GM19025 (cell line): Measurements from ENCODE around the gene KRT13.

Source experiments
- ATAC-seq: cut with Tn5 transposase; IDR thresholded peaks from one replicate; pipeline ENCODE4 v1.9.1; 2021; ENCODE audit warnings: mild to moderate bottlenecking, low read depth, moderate library complexity; ENCODE audit not compliant: unreplicated experiment

KRT13 gene

DNA sequence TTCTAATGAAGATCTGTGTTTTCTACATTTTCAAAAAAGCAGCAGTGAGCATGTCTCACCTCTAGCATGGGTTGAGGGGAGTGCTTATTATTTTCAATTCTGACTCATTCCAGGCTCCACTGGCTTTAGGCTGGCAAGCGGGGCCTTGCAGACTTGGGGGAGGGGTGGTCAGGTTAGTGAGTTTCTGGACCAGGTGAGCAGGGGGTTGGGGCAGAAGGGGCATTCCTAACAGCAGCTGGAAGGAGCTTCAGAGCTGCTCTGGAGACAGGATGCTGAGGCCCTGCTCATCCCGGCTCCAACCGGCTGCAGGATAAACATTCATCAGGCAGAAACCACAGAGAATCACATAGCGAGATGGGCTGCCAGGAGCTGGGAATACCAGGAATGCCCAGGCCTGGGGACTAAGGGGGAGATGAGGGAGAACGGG lies 33.2 kb upstream of the KRT13 start:
- ATAC-seq, result no peak

DNA sequence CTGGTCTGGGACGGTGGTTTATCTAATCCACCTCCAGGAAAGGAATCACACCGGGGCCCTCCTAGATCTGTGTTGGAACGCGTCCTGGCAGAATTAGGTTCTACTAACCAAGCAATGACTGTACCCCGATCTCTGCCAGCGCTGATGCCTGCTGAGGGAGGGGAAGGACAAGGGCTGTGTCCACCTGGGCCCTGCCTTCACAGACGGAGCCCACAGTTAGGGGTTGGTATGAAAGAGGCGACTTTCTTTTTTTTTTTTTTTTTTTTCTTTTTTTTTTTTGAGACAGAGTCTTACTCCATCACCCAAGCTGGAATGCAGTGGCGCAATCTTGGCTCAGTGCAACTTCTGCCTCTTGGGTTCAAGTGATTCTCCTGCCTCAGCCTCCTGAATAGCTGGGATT lies 32.6 kb upstream of the KRT13 start:
- no peak for ATAC-seq

GRCh38 chr17:41537614-41537954 lies 32.2 kb upstream of the KRT13 start:
- ATAC-seq, result no peak

- ATAC-seq, result no peak
These were observed 31.6 kb upstream of the KRT13 start for GRCh38 chr17:41536741-41537613.

DNA sequence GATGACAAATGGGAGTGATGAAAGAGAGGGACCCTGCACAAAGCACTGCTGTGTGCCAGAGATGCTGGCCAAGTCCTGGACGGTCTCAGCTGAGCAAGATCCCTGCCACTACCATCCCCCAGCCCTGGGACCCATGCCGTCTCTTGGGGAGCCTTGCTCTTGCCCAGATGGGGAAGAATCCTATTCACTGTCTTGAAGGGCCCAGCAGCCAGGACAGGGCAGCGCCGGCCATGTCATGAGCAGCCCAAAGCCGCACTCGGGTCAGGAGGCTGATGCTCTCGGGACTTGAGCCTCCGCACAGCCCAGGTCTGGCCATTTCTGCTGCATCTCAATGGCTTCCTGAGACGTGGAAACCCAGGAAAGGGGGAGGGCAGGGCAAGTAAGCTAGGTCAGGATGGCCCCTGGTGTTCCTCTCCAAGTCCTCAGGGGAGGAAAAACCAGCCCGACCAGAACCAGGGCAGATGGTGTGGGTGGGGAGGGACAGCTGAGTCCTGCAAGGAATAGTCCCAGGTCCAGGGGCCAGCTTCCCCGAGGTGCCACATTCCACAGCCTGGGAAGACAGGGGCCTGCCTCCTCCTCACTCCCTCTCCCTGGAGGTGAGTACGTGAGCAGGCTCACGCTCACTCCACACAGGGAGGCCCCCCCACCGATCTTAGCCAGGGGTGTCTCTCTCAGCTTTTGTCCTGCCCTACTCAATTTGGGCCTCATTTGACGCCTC lies 30.5 kb upstream of the KRT13 start:
- no peak for ATAC-seq

DNA sequence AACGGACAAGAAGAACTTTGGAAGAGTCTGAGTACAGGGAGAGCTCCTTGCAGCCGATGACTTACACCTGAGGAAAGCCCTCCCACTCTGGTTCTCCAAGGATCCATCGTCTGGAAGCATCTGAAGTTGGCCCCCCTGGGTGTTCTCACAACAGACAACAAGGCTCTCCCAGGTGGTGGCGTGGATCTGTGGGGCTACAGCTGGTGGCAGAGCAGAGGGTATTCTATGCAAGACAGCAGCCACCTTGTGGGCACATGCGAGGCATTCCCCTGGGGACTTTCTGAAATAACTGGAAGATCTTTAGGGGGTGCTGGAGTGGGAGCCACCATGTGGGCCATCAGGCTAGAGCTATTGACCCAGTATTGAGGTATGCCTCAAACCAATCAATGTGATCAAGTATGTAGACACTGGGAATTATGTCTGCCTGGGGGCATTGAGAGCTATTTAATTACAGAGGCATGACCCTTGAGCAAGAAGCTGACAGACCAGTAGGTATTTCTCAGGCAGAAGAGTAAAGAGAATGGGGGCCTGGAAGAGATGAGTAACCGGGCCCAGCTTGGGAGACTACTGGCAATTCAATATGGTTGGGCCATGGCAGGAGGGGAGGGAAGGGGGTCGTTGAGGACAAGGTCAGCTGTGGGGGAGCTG lies 29.6 kb upstream of the KRT13 start:
- ATAC-seq, result no peak

DNA sequence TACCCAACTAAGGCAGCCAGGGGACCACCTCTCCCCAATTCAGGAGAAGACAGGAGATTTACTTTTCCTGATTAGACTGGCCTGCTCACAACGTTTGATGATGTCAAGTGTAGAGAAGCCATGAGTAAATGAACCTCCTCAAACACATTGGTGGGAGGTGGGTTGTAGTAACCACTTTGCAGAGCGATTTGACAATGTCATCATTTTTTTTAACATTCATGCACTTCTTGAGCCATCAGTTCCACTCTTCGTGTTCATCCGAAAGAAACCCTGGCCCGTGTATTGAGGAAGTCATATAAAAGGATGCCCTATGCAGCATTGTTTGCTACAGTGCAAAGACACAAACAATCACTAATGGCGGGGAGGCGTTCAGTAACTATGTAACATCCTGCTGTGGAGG lies 28.2 kb upstream of the KRT13 start:
- no peak for ATAC-seq

DNA sequence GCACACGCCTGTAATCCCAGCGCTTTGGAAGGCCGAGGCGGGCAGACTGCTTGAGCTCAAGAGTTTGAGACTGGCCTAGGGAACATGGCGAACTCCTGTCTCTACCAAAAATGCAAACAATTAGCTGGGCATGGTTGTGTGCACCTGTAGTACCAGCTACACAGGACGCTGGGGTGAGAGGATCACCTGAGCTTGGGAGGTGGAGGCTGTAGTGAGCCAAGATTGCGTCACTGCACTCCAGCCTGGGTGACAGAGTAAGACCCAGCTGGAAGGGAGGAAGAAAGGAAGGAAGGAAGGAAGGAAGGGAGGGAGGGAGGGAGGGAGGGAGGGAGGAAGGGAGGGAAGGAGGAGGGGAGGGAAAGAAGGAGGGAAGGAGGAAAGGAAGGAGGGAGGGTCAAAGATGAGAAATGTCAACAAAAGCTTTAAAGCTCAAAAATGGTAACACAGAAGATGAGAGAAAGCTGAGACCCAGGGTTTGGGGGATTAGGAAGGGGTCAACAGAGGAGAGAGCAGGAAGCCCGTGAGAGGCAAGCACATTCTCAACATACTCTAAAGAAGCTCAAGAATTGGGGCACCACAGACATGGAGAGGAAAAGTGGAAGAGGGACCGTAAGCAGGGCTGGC lies 27.6 kb upstream of the KRT13 start:
- ATAC-seq, result no peak

DNA sequence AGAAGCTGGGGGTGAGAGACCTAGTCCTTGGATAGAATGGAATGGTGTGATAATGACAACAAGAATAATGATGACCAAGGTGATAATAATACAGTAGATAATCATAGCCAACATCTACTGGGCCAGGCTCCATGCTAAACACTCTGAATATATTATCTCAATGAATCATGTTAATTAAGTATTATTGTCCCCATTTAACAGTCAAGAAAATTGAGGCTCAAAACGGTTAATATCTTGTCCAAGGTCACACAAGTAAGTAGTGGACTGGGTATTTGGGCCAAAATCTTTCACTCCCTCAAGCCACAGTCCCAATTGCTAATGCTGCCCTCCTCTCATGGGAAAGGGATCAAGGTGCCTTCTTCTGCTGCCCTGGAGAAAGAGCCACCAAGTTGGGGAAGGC lies 26.6 kb upstream of the KRT13 start:
- no peak for ATAC-seq

DNA sequence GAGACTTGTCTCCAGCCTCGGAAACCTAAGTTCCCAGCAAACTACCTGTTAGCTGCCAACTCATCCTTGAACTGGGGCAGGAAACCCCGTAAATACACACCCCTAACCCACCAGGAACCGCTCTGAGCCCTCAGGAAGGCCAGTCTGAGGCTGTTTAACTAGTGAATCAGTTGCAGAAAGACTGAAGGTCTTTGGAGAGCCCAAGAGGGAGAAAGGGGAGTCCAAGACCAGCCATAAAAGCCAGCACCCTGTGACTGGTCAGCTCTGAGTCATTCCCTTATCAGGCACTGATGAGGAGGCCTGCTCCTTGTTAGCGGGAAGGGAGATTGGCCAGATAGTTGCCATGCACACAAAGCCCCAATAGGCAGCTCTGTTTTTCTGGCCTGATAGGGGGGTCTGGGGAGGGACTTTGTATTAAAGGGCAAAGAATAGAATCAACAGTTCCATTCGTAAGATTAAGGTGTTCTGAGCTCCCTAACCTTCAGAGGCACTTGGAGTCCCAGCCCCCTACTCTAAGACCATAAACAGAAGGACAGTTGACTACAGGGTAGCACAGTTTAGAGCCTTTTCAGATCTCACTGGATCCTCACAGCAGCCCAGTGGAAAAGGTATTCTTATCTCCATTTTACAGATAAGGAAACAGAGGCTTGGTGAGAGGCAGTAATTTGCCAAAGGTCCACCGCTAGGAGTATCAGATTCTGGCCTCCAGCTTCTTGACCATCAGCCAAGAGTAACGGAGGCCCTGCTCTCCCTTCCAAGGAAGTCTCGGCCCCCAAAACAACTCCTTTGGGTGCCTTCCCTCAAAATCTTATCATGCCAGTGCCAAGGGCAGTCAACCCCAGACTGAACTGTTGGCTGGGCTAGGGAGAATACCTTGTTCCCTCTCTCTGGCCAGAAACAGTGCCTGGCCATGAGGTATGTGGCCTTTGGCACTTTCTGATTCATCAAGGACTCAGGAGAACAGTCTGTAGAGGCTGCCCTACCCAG lies 24.9 kb upstream of the KRT13 start:
- ATAC-seq, result no peak

- ATAC-seq, result no peak
These were observed 24.1 kb upstream of the KRT13 start for GRCh38 chr17:41529491-41529915.

DNA sequence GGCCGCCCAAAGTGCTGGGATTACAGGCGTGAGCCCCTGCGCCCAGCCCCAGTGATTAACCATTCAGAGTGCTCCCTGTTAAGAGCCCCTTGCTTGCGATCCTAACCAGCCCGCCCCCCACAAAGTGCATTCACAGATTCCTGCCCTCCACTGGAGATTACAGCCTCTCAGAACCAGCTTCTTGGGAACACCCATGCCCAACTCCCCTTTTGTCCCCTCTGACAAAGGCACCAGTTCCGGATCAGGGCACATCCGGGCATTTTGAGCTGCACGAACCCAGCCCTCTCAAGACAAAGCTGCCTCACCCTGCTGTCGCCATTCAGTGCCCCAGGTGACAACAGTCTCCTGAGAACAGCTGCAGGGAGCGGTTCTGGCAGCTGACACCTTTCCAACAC lies 23.5 kb upstream of the KRT13 start:
- no peak for ATAC-seq

DNA sequence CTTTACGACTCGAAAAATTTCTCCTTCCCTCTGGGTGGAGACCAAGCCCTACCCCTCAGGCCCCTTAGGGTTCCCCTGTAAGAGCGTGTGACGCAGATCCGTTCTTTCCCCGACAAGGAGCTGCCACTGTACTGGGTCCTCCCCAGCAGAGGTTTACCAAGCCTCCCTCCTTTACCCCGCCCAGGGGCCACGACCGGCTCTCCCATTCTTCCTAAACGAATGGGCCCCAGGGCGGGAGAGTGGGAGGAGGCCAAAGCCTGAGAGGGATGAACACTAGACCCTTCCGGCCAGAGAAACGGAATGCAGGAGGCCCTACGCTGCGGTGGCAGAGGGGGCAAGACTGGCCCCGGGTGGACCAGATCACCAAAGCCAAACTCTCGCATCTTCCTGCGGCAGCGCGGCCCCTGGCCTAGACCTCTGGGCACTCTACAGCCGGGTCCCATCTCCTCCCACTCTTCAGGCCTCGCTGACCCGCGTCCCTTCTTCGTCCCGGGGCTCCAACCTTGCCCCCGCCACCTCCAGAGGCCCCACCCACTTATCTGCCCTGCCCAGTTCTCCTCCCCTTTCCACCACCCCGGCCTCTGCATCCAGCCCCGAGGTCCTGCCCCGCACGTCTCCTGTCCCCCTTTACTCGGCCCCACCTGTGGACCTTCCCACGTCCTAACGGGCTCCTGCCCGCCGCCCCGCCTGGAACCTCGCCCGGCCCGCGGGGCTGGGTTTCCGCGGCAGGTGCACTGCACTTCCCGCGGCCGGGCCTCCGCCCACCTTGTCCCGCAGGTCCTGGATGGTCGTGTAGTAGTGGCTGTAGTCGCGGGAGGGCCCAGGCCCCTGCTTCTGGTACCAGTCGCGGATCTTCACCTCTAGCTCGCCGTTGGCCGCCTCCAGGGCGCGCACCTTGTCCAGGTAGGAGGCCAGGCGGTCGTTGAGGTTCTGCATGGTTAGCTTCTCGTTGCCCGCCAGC lies 21.9 kb upstream of the KRT13 start:
- no peak for ATAC-seq

DNA sequence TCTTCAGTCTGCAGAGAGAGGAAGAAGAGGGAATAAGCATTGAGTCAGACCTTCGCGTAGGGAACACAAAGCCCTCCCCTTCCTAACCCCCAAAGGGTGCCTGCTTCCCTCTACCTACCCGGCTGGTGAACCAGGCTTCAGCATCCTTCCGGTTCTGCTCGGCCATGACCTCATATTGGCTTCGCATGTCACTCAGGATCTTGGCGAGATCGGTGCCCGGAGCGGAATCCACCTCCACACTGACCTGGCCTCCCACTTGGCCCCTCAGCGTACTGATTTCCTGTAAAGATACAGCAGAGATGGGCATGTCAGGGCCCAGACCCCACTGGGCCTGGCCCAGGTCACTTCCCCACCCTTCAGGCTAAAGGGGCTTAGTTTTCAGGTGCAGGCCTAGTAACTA lies 18.8 kb upstream of the KRT13 start:
- ATAC-seq, result no peak

DNA sequence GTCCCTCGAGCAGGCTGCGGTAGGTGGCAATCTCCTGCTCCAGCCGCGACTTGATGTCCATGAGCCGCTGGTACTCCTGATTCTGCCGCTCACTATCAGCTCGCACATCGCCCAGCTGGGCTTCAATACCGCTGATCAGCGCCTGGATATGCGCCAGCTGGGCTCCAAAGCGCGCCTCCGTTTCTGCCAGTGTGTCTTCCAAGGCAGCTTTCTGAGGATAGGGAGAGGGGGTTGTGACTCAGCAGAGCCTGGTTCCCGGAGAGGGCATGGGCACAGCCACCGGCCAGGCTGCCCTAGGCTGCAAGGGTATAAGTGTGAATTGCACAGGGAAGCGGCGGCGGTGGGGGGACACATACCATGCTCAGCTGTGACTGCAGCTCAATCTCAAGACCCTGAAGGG lies 18.4 kb upstream of the KRT13 start:
- ATAC-seq, result no peak

- no peak for ATAC-seq
These were observed 17.8 kb upstream of the KRT13 start for GRCh38 chr17:41523225-41523593.

GRCh38 chr17:41522301-41523224 lies 17.2 kb upstream of the KRT13 start:
- no peak for ATAC-seq
